B cell (primary cell): ENCODE data around the gene SYCE3. TPM values are rescaled to one million over a fixed set of nuclear protein-coding genes. Genes with fewer than 3 reads are reported as not detected.

Experiments used
- ATAC-seq: fragments of 200-7000 bp; cut with Tn5 transposase; one replicate; pipeline ENCODE4 v1.10.0; 2021; ENCODE audit warnings: low read depth, mild to moderate bottlenecking, moderate number of reproducible peaks, moderate library complexity
- CTCF ChIA-PET: fragments of 350-600 bp; sonication (Branson Sonifier 250); formaldehyde crosslinking; loops from one replicate; lab custom pipeline; 2021; ENCODE audit warnings: antibody characterized with exemption, inconsistent platforms; lab: Charles Lee
- POLR2A ChIA-PET: fragments of 350-600 bp; sonication (Branson Sonifier 250); formaldehyde crosslinking; loops from one replicate; lab custom pipeline; 2021; ENCODE audit warnings: antibody characterized with exemption; lab: Charles Lee
- DNase-seq: peaks from one replicate; pipeline ENCODE4 v3.0.0; 2013
- H2AFZ ChIP-seq: 2 replicates; pipeline ENCODE4 v1.6.1; 2012; ENCODE audit warnings: mild to moderate bottlenecking, low read depth, low read length; ENCODE audit not compliant: insufficient read depth, poor library complexity, severe bottlenecking
- H3K27ac ChIP-seq, 2 donors: 1 replicate in 1 of 2; 2 replicates in 1 of 2; pipeline ENCODE4 v1.5.1; 2012 to 2013; ENCODE audit warnings: low read length in 2 of 2, mild to moderate bottlenecking in 2 of 2, moderate library complexity in 1 of 2
- H3K27me3 ChIP-seq, 4 experiments: fragments of 200-600 bp in 1 of 4; sonication (generic) in 1 of 4; replicated peaks in 1 of 4; 1 replicate in 2 of 4; 2 replicates in 2 of 4; pipeline versions ENCODE4 v1.6.1 to v1.7.0; 2013 to 2016; ENCODE audit warnings: low read length in 3 of 4, mild to moderate bottlenecking in 2 of 4, mixed read lengths in 1 of 4, moderate library complexity in 1 of 4; ENCODE audit not compliant: insufficient read depth in 4 of 4, control insufficient read depth in 3 of 4; ENCODE audit errors: control extremely low read depth in 1 of 4
- H3K36me3 ChIP-seq, 2 experiments: replicated peaks in 1 of 2; 1 replicate in 1 of 2; 2 replicates in 1 of 2; pipeline versions ENCODE4 v1.6.1 to v1.7.1; 2013; ENCODE audit warnings: low read length in 1 of 2; ENCODE audit not compliant: insufficient read depth in 2 of 2, control insufficient read depth in 1 of 2; ENCODE audit errors: control extremely low read depth in 1 of 2, extremely low read depth in 1 of 2
- H3K4me1 ChIP-seq, 2 donors: fragments of 200-600 bp in 1 of 2; sonication (generic) in 1 of 2; 1 replicate in 1 of 2; 2 replicates in 1 of 2; pipeline versions ENCODE4 v1.5.1 to v1.6.1; 2013 to 2017; ENCODE audit warnings: low read length in 2 of 2; ENCODE audit not compliant: control insufficient read depth in 2 of 2, insufficient read depth in 2 of 2
- H3K4me2 ChIP-seq: replicated peaks from 2 replicates; pipeline ENCODE3; 2012; ENCODE audit warnings: mild to moderate bottlenecking, low read depth, low read length; ENCODE audit not compliant: poor library complexity, severe bottlenecking
- H3K4me3 ChIP-seq, 5 experiments: fragments of 200-600 bp in 1 of 5; sonication (generic) in 1 of 5; 1 replicate in 3 of 5; 2 replicates in 2 of 5; pipeline versions ENCODE4 v1.5.1 to v1.7.0; 2011 to 2016; ENCODE audit warnings: low read length in 4 of 5, mild to moderate bottlenecking in 4 of 5, low read depth in 2 of 5, control low read depth in 1 of 5, moderate library complexity in 1 of 5; ENCODE audit not compliant: insufficient read depth in 1 of 5; ENCODE audit errors: control extremely low read depth in 1 of 5, extremely low read depth in 1 of 5
- H3K79me2 ChIP-seq: fragments of 200-600 bp; sonication (generic); one replicate; pipeline ENCODE4 v1.6.0; 2016; ENCODE audit warnings: low read length; ENCODE audit not compliant: control insufficient read depth, insufficient read depth
- H3K9ac ChIP-seq: fragments of 200-600 bp; sonication (generic); 2 replicates; pipeline ENCODE4 v1.6.1; 2017; ENCODE audit warnings: mild to moderate bottlenecking, low read length, moderate library complexity
- H3K9me3 ChIP-seq, 3 donors: one replicate each; pipeline versions ENCODE4 v1.6.1 to v1.7.1; 2013; ENCODE audit warnings: low read length in 2 of 3; ENCODE audit not compliant: control insufficient read depth in 2 of 3, insufficient read depth in 1 of 3; ENCODE audit errors: control extremely low read depth in 1 of 3
- H4K20me1 ChIP-seq: 2 replicates; pipeline ENCODE4 v1.6.0; 2012; ENCODE audit warnings: mild to moderate bottlenecking, low read length; ENCODE audit not compliant: insufficient read depth, control insufficient read depth, poor library complexity, severe bottlenecking
- H3K27ac Mint-ChIP-seq: one replicate; pipeline ENCODE4 v1.8.0; 2021; ENCODE audit warnings: mixed read lengths
- H3K27me3 Mint-ChIP-seq: one replicate; pipeline ENCODE4 v1.8.0; 2021; ENCODE audit warnings: mixed read lengths
- H3K4me1 Mint-ChIP-seq: one replicate; pipeline ENCODE4 v1.8.0; 2021; ENCODE audit warnings: mixed read lengths
- H3K4me3 Mint-ChIP-seq: one replicate; pipeline ENCODE4 v1.8.0; 2021; ENCODE audit warnings: mixed read lengths
- H3K9me3 Mint-ChIP-seq: one replicate; pipeline ENCODE4 v1.8.0; 2022; ENCODE audit warnings: mixed read lengths; ENCODE audit not compliant: insufficient read depth
- CTCF ChIP-seq: fragments of 200-600 bp; IDR thresholded peaks from one replicate; pipeline ENCODE4 v1.8.0; 2022; ENCODE audit warnings: antibody characterized with exemption, mild to moderate bottlenecking
- EZH2 ChIP-seq: IDR thresholded peaks from 2 replicates; pipeline ENCODE4 v1.6.1; 2012; ENCODE audit warnings: borderline replicate concordance, low read depth, mild to moderate bottlenecking, moderate library complexity, low read length; ENCODE audit not compliant: insufficient read depth, poor library complexity, severe bottlenecking
- WGBS: methylation state at CpG from one replicate; pipeline ENCODE4 v1.1.5; 2013; ENCODE audit warnings: missing lambda C conversion rate; ENCODE audit not compliant: insufficient coverage; 5-methylcytosine and 5-hydroxymethylcytosine counted together
- intact Hi-C: fragments of 100-400 bp; cut with micrococcal nuclease; formaldehyde crosslinking; loops from one replicate; pipeline ENCODE4 v1.10.0; 2022
- polyA plus RNA-seq: library from polyadenylated mRNA; depleted of rRNA; stranded (reverse); fragments of >200 nt; gene quantifications from 2 replicates; pipeline ENCODE4 v1.2.3, GENCODE V29; 2012
- total RNA-seq, 2 donors: library from RNA; stranded (reverse); fragments of 120-200 nt in 1 of 2; gene quantifications; 1 replicate in 1 of 2; 2 replicates in 1 of 2; pipeline versions ENCODE4 v1.2.3 to v1.2.4, GENCODE V29; 2013 to 2022

The SYCE3 gene
- total and polyA plus RNA-seq, 2 donors (not counting 1 experiment from before 2014, with no cell fraction given): not detected

DNA sequence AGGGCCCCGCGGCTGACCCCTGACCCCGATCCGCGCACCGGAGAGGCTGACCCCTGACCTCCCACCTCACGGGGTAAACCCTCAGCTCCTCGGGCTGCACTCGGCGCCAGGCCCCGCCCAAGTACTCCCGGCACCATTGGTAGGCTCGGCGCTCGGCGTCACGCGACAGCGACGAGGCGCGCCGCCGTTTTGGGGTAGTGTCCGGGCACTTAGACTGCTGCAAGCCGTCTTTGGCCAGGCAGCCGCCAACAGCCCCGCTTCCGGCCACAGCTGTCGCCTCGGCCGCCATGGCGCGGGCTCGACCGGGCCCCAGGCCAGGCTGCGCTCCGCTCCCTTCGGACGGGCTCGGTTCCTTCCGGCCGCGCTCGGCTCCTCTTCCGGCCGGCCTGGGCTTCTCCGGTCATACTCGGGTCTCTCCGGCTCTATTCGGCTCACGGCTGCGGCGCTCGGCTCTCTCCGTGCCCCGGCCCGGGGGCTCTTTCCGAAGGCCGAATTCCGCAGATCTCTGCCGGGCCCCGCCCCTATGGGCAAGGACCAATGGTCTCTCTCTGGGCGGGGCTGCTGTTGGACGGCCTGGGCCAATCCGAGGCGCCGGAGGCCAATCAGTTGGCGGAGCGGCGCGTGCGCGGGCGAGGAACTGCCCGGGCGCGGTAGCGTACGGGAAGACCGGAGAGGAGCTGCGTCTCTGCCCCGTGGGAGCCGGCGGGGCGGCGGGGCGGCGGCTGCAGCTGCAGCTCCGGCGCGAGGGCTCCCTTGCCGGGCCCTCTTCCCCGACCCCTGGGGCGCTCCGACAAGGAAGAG is 20.0 kb upstream of the SYCE3 start, which contains the start of gene CHKB:
Gene CHKB (minus strand): TSS at position 357 of the 801 bp plus-strand sequence. CDS start 68 bp downstream, at position 289.
- Histone ChIP-seq H3K9me3 (no peaks in the 10 kb centered on the region), H3K27ac (peak within 1 kb of the TSS; percentile 82 to 96), H3K4me2 (peak within 1 kb of the TSS; percentile 84), H3K36me3 (peaks cover 0 to 17% of the 10 kb centered on the region in 2 experiments), H3K4me1 (peaks cover 14 to 19% of the 10 kb centered on the region in 2 donors), H3K4me3 (peak within 1 kb of the TSS; percentile 58 to 91 (median 80)), H4K20me1 (peaks cover 25% of the 10 kb centered on the region), H3K79me2 (peaks cover 12% of the 10 kb centered on the region), H2AFZ (peak within 1 kb of the TSS; percentile 90), H3K9ac (peak within 1 kb of the TSS; percentile 84), H3K27me3 (no peaks in the 10 kb centered on the region)
- ATAC-seq (peak; percentile 94), DNase-seq (peak; percentile 98)
- Mint-ChIP-seq H3K4me3 (peak within 1 kb of the TSS; percentile 89), H3K4me1 (peaks cover 24% of the 10 kb centered on the region), H3K9me3 (no peaks in the 10 kb centered on the region), H3K27ac (peak within 1 kb of the TSS; percentile 93), H3K27me3 (no peaks in the 10 kb centered on the region)
- TF ChIP-seq CTCF (no peak), EZH2 (no peak)
- WGBS: under 1% methylated on average over 96 of the region's 96 CpGs
- intact Hi-C loops: loop anchor here (1.0 to 5.0 kb wide), 8 partner anchors 20 to 330 kb away; partner anchors contain the start of genes ARSA, HDAC10, NCAPH2 and PPP6R2
- CTCF ChIA-PET: interaction anchor here (1.0 to 1.9 kb wide), 5 partner anchors 19 to 57 kb away, joined by 3 to 6 read pairs (median 5); partner anchors contain the start of genes SCO2 and SYCE3
- POLR2A ChIA-PET: interaction anchor here (1.2 to 1.7 kb wide), 6 partner anchors 20 to 114 kb away, joined by 4 to 12 read pairs (median 6); partner anchors contain the start of genes LMF2, NCAPH2, SCO2 and SYCE3
